IPS-15b (cell line): ENCODE data around the gene TIE1.

Experiments used
- H3K27me3 ChIP-seq: one replicate; pipeline ENCODE4 v1.6.1; 2013; ENCODE audit warnings: low read length; ENCODE audit not compliant: control insufficient read depth, insufficient read depth
- H3K36me3 ChIP-seq: one replicate; pipeline ENCODE4 v1.6.1; 2013; ENCODE audit warnings: low read length; ENCODE audit not compliant: control insufficient read depth, insufficient read depth
- H3K4me1 ChIP-seq: one replicate; pipeline ENCODE4 v1.6.1; 2013; ENCODE audit warnings: mild to moderate bottlenecking, low read length; ENCODE audit not compliant: control insufficient read depth, insufficient read depth
- H3K4me3 ChIP-seq: one replicate; pipeline ENCODE4 v1.5.1; 2013; ENCODE audit warnings: low read depth, low read length
- H3K9ac ChIP-seq: one replicate; pipeline ENCODE4 v1.6.1; 2013; ENCODE audit warnings: low read depth, mild to moderate bottlenecking, low read length
- H3K9me3 ChIP-seq: one replicate; pipeline ENCODE4 v1.6.1; 2013; ENCODE audit warnings: mild to moderate bottlenecking, low read length; ENCODE audit not compliant: control insufficient read depth, insufficient read depth

Gene TIE1

GRCh38 chr1:43350976-43351375 is 50.2 kb downstream of the TIE1 start:
- Histone ChIP-seq H3K36me3 (no peaks in the 10 kb centered on the region), H3K4me1 (peaks cover 10% of the 10 kb centered on the region), H3K27me3 (peaks cover 21% of the 10 kb centered on the region), H3K9me3 (no peaks in the 10 kb centered on the region), H3K4me3 (no peak overlapping the region), H3K9ac (no peak overlapping the region)

GRCh38 chr1:43351421-43352350 is 50.9 kb downstream of the TIE1 start:
- H3K27me3 ChIP-seq, result peaks cover 17% of the 10 kb centered on the region
- H3K4me3 ChIP-seq, result no peak overlapping the region
- no peaks in the 10 kb centered on the region for H3K9me3 ChIP-seq
- H3K4me1 ChIP-seq, result peaks cover 10% of the 10 kb centered on the region
- no peaks in the 10 kb centered on the region for H3K36me3 ChIP-seq
- no peak overlapping the region for H3K9ac ChIP-seq

GRCh38 chr1:43352351-43352705 is 51.5 kb downstream of the TIE1 start:
- H3K4me3 ChIP-seq, result no peak overlapping the region
- peaks cover 10% of the 10 kb centered on the region for H3K4me1 ChIP-seq

GRCh38 chr1:43352881-43353280 is 52.1 kb downstream of the TIE1 start:
- H3K9me3 ChIP-seq, result no peaks in the 10 kb centered on the region
- H3K4me1 ChIP-seq, result peaks cover 10% of the 10 kb centered on the region
- H3K9ac ChIP-seq, result no peak overlapping the region
- peaks cover 5% of the 10 kb centered on the region for H3K27me3 ChIP-seq
- H3K4me3 ChIP-seq, result no peak overlapping the region
- no peaks in the 10 kb centered on the region for H3K36me3 ChIP-seq

More at GRCh38 chr1:43352351-43352705, 51.5 kb downstream of the TIE1 start:
- peaks cover 10% of the 10 kb centered on the region for H3K27me3 ChIP-seq
- no peaks in the 10 kb centered on the region for H3K9me3 ChIP-seq
- no peaks in the 10 kb centered on the region for H3K36me3 ChIP-seq
- no peak overlapping the region for H3K9ac ChIP-seq

GRCh38 chr1:43354471-43354870 is 53.7 kb downstream of the TIE1 start:
- peaks cover 9% of the 10 kb centered on the region for H3K4me1 ChIP-seq
- H3K9ac ChIP-seq, result no peak overlapping the region

GRCh38 chr1:43354936-43355335 is 54.2 kb downstream of the TIE1 start:
- H3K27me3 ChIP-seq, result no peaks in the 10 kb centered on the region
- no peaks in the 10 kb centered on the region for H3K9me3 ChIP-seq
- H3K36me3 ChIP-seq, result peaks cover 9% of the 10 kb centered on the region
- no peak overlapping the region for H3K9ac ChIP-seq
- H3K4me1 ChIP-seq, result peaks cover 7% of the 10 kb centered on the region
- no peak overlapping the region for H3K4me3 ChIP-seq

More at GRCh38 chr1:43354471-43354870, 53.7 kb downstream of the TIE1 start:
- peaks cover 4% of the 10 kb centered on the region for H3K36me3 ChIP-seq
- no peaks in the 10 kb centered on the region for H3K27me3 ChIP-seq
- no peaks in the 10 kb centered on the region for H3K9me3 ChIP-seq
- no peak overlapping the region for H3K4me3 ChIP-seq

- H3K9me3 ChIP-seq, result no peaks in the 10 kb centered on the region
- no peak overlapping the region for H3K4me3 ChIP-seq
- H3K36me3 ChIP-seq, result peaks cover 31% of the 10 kb centered on the region
- H3K4me1 ChIP-seq, result peaks cover 8% of the 10 kb centered on the region
- H3K9ac ChIP-seq, result no peak overlapping the region
- H3K27me3 ChIP-seq, result no peaks in the 10 kb centered on the region
Measured at GRCh38 chr1:43357251-43357650, 56.5 kb downstream of the TIE1 start.

GRCh38 chr1:43358121-43358745 is 57.5 kb downstream of the TIE1 start:
- H3K9me3 ChIP-seq, result no peaks in the 10 kb centered on the region
- peak overlapping the region; percentile 94 for H3K9ac ChIP-seq
- H3K27me3 ChIP-seq, result no peaks in the 10 kb centered on the region
- H3K36me3 ChIP-seq, result peaks cover 37% of the 10 kb centered on the region
- H3K4me1 ChIP-seq, result peaks cover 8% of the 10 kb centered on the region
- peak overlapping the region; percentile 91 for H3K4me3 ChIP-seq

GRCh38 chr1:43358746-43359693 is 58.2 kb downstream of the TIE1 start, which contains the start of gene CDC20:
Gene CDC20, plus strand, starts transcription at chr1:43358981. Its CDS starts 235 bp downstream, at chr1:43359216.
- Histone ChIP-seq H3K9ac (peak within 1 kb of the TSS; percentile 94), H3K36me3 (peaks cover 42% of the 10 kb centered on the region)

GRCh38 chr1:43359696-43360095 is 58.9 kb downstream of the TIE1 start:
- H3K9ac ChIP-seq, result peak overlapping the region; percentile 89
- H3K9me3 ChIP-seq, result no peaks in the 10 kb centered on the region
- peaks cover 8% of the 10 kb centered on the region for H3K4me1 ChIP-seq
- no peaks in the 10 kb centered on the region for H3K27me3 ChIP-seq
- peak overlapping the region; percentile 94 for H3K4me3 ChIP-seq
- peaks cover 46% of the 10 kb centered on the region for H3K36me3 ChIP-seq

More at GRCh38 chr1:43358746-43359693, 58.2 kb downstream of the TIE1 start, which contains the start of gene CDC20:
- H3K4me1 ChIP-seq, result peaks cover 8% of the 10 kb centered on the region
- peak within 1 kb of the TSS; percentile 94 for H3K4me3 ChIP-seq
- H3K9me3 ChIP-seq, result no peaks in the 10 kb centered on the region
- H3K27me3 ChIP-seq, result no peaks in the 10 kb centered on the region

GRCh38 chr1:43360616-43361015 is 59.8 kb downstream of the TIE1 start:
- Histone ChIP-seq H3K9me3 (no peaks in the 10 kb centered on the region), H3K9ac (no peak overlapping the region), H3K4me3 (peak overlapping the region; percentile 94), H3K27me3 (no peaks in the 10 kb centered on the region), H3K4me1 (peaks cover 8% of the 10 kb centered on the region), H3K36me3 (peaks cover 52% of the 10 kb centered on the region)
